ENCODE measurements around the gene RPP25L. TPM values are rescaled to one million over a fixed set of nuclear protein-coding genes. Genes with fewer than 3 reads are reported as not detected.

Gene RPP25L
- total and polyA plus RNA-seq, 2 donors (not counting 1 experiment from before 2014, with no cell fraction given) = 13.5 to 34.3 TPM

GRCh38 chr9:34638138-34638445 lies 26.2 kb upstream of the RPP25L start:
- DNase-seq (ENCODE audit: low read depth in 2 of 2) = no peak
- Histone ChIP-seq H3K27ac (ENCODE audit: insufficient read depth, low read length) (peak overlapping the region; percentile 71), H2AFZ (ENCODE audit: low read length) (peak overlapping the region; percentile 84), H3K79me2 (ENCODE audit: control insufficient read depth, insufficient read depth, low read length) (peaks cover 19% of the 10 kb centered on the region), H4K20me1 (ENCODE audit: control insufficient read depth, extremely low read depth, insufficient read depth, low read length) (no peaks in the 10 kb centered on the region), H3K9ac (ENCODE audit: insufficient read depth, low read length) (peak overlapping the region; percentile 77), H3K4me3 (replicated peaks in 1 of 4; ENCODE audit: control extremely low read depth in 1 of 4, insufficient read depth in 1 of 4, low read depth in 3 of 4, low read length in 4 of 4) (peak overlapping the region; percentile 69 to 94 (median 82)), H3K9me3 (ENCODE audit: control insufficient read depth, insufficient read depth, low read depth, low read length) (no peaks in the 10 kb centered on the region), H3K4me2 (ENCODE audit: extremely low read depth, insufficient read depth, low read length) (peak overlapping the region; percentile 99), H3K36me3 (ENCODE audit: control insufficient read depth, insufficient read depth, low read length) (peaks cover 2% of the 10 kb centered on the region), H3K27me3 (ENCODE audit: control insufficient read depth, insufficient read depth, low read length) (no peaks in the 10 kb centered on the region), H3K4me1 (ENCODE audit: control insufficient read depth, extremely low read depth, insufficient read depth, low read length) (peaks cover 13% of the 10 kb centered on the region)
- TF ChIP-seq EZH2 (IDR thresholded peaks at IDR 0.05; ENCODE audit: low read length, missing control alignments) (no peak), CTCF (conservative IDR thresholded peaks at IDR 0.05 in 1 of 2, IDR thresholded peaks at IDR 0.05 in 1 of 2; ENCODE audit: low read depth in 1 of 2, low read length in 2 of 2) (no peak)

- no peaks in the 10 kb centered on the region for H3K9me3 ChIP-seq (ENCODE audit: control insufficient read depth, insufficient read depth, low read depth, low read length)
- peaks cover 19% of the 10 kb centered on the region for H3K79me2 ChIP-seq (ENCODE audit: control insufficient read depth, insufficient read depth, low read length)
- H3K36me3 ChIP-seq (ENCODE audit: control insufficient read depth, insufficient read depth, low read length) = peaks cover 2% of the 10 kb centered on the region
- peak within 1 kb of the TSS; percentile 89 for H2AFZ ChIP-seq (ENCODE audit: low read length)
- H3K27me3 ChIP-seq (ENCODE audit: control insufficient read depth, insufficient read depth, low read length) = no peaks in the 10 kb centered on the region
- H3K4me2 ChIP-seq (ENCODE audit: extremely low read depth, insufficient read depth, low read length) = peak within 1 kb of the TSS; percentile 99
- H3K9ac ChIP-seq (ENCODE audit: insufficient read depth, low read length) = peak within 1 kb of the TSS; percentile 77
- no peaks in the 10 kb centered on the region for H4K20me1 ChIP-seq (ENCODE audit: control insufficient read depth, extremely low read depth, insufficient read depth, low read length)
- TF ChIP-seq CTCF (conservative IDR thresholded peaks at IDR 0.05 in 1 of 2, IDR thresholded peaks at IDR 0.05 in 1 of 2; ENCODE audit: low read depth in 1 of 2, low read length in 2 of 2) (no peak), EZH2 (IDR thresholded peaks at IDR 0.05; ENCODE audit: low read length, missing control alignments) (no peak)
- H3K4me3 ChIP-seq (replicated peaks in 1 of 4; ENCODE audit: control extremely low read depth in 1 of 4, insufficient read depth in 1 of 4, low read depth in 3 of 4, low read length in 4 of 4) = peak within 1 kb of the TSS; percentile 77 to 94 (median 87)
- H3K4me1 ChIP-seq (ENCODE audit: control insufficient read depth, extremely low read depth, insufficient read depth, low read length) = peaks cover 13% of the 10 kb centered on the region
- peak within 1 kb of the TSS; percentile 71 for H3K27ac ChIP-seq (ENCODE audit: insufficient read depth, low read length)
- peak; percentile 92 to 93 for DNase-seq (ENCODE audit: low read depth in 2 of 2)
Observed at GRCh38 chr9:34637356-34638137, 25.6 kb upstream of the RPP25L start, which contains the start of gene SIGMAR1. TSS of gene SIGMAR1 (minus strand) at chr9:34637787. CDS start at chr9:34637697, 90 bp downstream.

- Histone ChIP-seq H3K9ac (ENCODE audit: insufficient read depth, low read length) (peak overlapping the region; percentile 77), H2AFZ (ENCODE audit: low read length) (peak overlapping the region; percentile 89), H3K27me3 (ENCODE audit: control insufficient read depth, insufficient read depth, low read length) (no peaks in the 10 kb centered on the region), H3K4me1 (ENCODE audit: control insufficient read depth, extremely low read depth, insufficient read depth, low read length) (peaks cover 13% of the 10 kb centered on the region), H3K79me2 (ENCODE audit: control insufficient read depth, insufficient read depth, low read length) (peaks cover 19% of the 10 kb centered on the region), H3K4me3 (replicated peaks in 1 of 4; ENCODE audit: control extremely low read depth in 1 of 4, insufficient read depth in 1 of 4, low read depth in 3 of 4, low read length in 4 of 4) (peak overlapping the region; percentile 77 to 94 (median 87)), H3K36me3 (ENCODE audit: control insufficient read depth, insufficient read depth, low read length) (peaks cover 2% of the 10 kb centered on the region), H4K20me1 (ENCODE audit: control insufficient read depth, extremely low read depth, insufficient read depth, low read length) (no peaks in the 10 kb centered on the region), H3K9me3 (ENCODE audit: control insufficient read depth, insufficient read depth, low read depth, low read length) (no peaks in the 10 kb centered on the region), H3K4me2 (ENCODE audit: extremely low read depth, insufficient read depth, low read length) (peak overlapping the region; percentile 90), H3K27ac (ENCODE audit: insufficient read depth, low read length) (peak overlapping the region; percentile 71)
- peak in 1 of 2 donors; percentile 38 for DNase-seq (ENCODE audit: low read depth in 2 of 2)
- no peak for TF ChIP-seq EZH2 (IDR thresholded peaks at IDR 0.05; ENCODE audit: low read length, missing control alignments)
- TF ChIP-seq CTCF (conservative IDR thresholded peaks at IDR 0.05 in 1 of 2, IDR thresholded peaks at IDR 0.05 in 1 of 2; ENCODE audit: low read depth in 1 of 2, low read length in 2 of 2) = no peak
Observed at GRCh38 chr9:34636791-34637355, 25.0 kb upstream of the RPP25L start.

Data from fibroblast of lung (primary cell).